Tibial nerve (tissue), 4 donors: ENCODE measurements around the gene SMIM8. TPM values are rescaled to one million over a fixed set of nuclear protein-coding genes. Genes with fewer than 3 reads are reported as not detected.
"Not testable (repeated sequence)": the region's sequence is repeated elsewhere in the genome, so short reads cannot be mapped to it uniquely, and the experiment has no call there.

Experiments
- DNase-seq, 2 donors: peaks; one replicate each; pipeline ENCODE4 v3.0.0-alpha.2; 2019; ENCODE audit warnings: low spot score in 2 of 2
- H3K27ac ChIP-seq, 4 donors: fragments of 200-600 bp; sonication (generic) in 3 of 4; one replicate each; pipeline ENCODE4 v1.5.1; 2017 to 2019; ENCODE audit warnings: mild to moderate bottlenecking in 1 of 4
- H3K27me3 ChIP-seq, 2 donors: fragments of 200-600 bp; sonication (generic) in 1 of 2; one replicate each; pipeline versions ENCODE4 v1.5.1 to v1.6.0; 2017 to 2019
- H3K36me3 ChIP-seq, 3 donors: fragments of 200-600 bp; sonication (generic); one replicate each; pipeline ENCODE4 v1.5.1; 2018 to 2019
- H3K4me1 ChIP-seq, 4 donors: fragments of 200-600 bp; sonication (generic) in 3 of 4; one replicate each; pipeline ENCODE4 v1.5.1; 2017 to 2019
- H3K4me3 ChIP-seq, 4 donors: fragments of 200-600 bp; sonication (generic) in 3 of 4; one replicate each; pipeline ENCODE4 v1.5.1; 2017 to 2019; ENCODE audit warnings: mild to moderate bottlenecking in 1 of 4, moderate library complexity in 1 of 4
- H3K9me3 ChIP-seq, 4 donors: fragments of 200-600 bp; sonication (generic) in 3 of 4; one replicate each; pipeline ENCODE4 v1.5.1; 2017 to 2019
- EP300 ChIP-seq, 2 donors: sonication (generic); formaldehyde crosslinking; IDR thresholded peaks; one replicate each; pipeline ENCODE4 v1.6.1; 2017; ENCODE audit warnings: antibody characterized with exemption in 2 of 2, mild to moderate bottlenecking in 1 of 2
- POLR2A ChIP-seq, 2 donors: fragments of 450-650 bp; IDR thresholded peaks; one replicate each; pipeline ENCODE4 v1.6.1; 2017; ENCODE audit warnings: antibody characterized with exemption in 2 of 2, mild to moderate bottlenecking in 2 of 2, moderate library complexity in 2 of 2
- WGBS, 2 donors: methylation state at CpG; one replicate each; pipeline ENCODE4 v1.1.5; 2018; 5-methylcytosine and 5-hydroxymethylcytosine counted together
- total RNA-seq, 4 donors: library from RNA; depleted of rRNA; stranded (reverse); fragments of >200 nt; gene quantifications; one replicate each; pipeline ENCODE4 v1.1.0, GENCODE V29; 2016
- TF ChIP-seq, protein P1 (sequence below), 5 experiments: fragments of 200-600 bp in 3 of 5; fragments of 450-650 bp in 2 of 5; sonication (generic) in 3 of 5; IDR thresholded peaks; one replicate each; pipeline ENCODE4 v1.5.1; 2016 to 2019; ENCODE audit warnings: antibody characterized with exemption in 5 of 5, mild to moderate bottlenecking in 3 of 5, moderate library complexity in 2 of 5

The SMIM8 gene
- total RNA-seq, 4 donors from 2014 or later: 10.0 to 25.1 (median 11.9) TPM

DNA sequence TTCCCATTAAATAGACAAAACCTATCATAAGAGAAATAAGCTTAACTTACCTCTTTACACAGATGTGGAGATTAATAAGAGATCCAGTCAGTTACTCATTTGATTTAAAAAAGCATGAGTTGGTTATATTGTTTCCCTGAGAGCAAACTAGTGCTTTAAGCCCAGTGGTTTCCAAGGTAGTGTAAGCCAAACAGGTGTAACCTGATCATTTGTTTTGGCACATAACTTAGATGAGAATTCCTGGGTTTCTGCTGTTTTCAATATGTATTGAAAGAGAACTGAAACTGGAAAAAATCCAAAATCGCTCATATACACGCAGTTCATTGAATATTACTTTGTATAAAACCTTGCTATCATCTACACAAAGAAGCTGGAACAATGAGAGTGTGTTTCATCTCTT lies 30.5 kb upstream of the SMIM8 start:
- no peaks in the 10 kb centered on the region for H3K4me1 ChIP-seq
- no peaks in the 10 kb centered on the region for H3K36me3 ChIP-seq
- no peaks in the 10 kb centered on the region for H3K27me3 ChIP-seq
- 52 to 76% methylated on average over 2 of the region's 2 CpGs for WGBS, 2 donors
- no peak overlapping the region for H3K4me3 ChIP-seq
- H3K9me3 ChIP-seq: no peaks in the 10 kb centered on the region
- DNase-seq: no peak
- no peak overlapping the region for H3K27ac ChIP-seq
- no peak for TF ChIP-seq EP300 (IDR thresholded peaks at IDR 0.05)
- TF ChIP-seq POLR2A (IDR thresholded peaks at IDR 0.05): no peak
- TF ChIP-seq, protein P1, sequence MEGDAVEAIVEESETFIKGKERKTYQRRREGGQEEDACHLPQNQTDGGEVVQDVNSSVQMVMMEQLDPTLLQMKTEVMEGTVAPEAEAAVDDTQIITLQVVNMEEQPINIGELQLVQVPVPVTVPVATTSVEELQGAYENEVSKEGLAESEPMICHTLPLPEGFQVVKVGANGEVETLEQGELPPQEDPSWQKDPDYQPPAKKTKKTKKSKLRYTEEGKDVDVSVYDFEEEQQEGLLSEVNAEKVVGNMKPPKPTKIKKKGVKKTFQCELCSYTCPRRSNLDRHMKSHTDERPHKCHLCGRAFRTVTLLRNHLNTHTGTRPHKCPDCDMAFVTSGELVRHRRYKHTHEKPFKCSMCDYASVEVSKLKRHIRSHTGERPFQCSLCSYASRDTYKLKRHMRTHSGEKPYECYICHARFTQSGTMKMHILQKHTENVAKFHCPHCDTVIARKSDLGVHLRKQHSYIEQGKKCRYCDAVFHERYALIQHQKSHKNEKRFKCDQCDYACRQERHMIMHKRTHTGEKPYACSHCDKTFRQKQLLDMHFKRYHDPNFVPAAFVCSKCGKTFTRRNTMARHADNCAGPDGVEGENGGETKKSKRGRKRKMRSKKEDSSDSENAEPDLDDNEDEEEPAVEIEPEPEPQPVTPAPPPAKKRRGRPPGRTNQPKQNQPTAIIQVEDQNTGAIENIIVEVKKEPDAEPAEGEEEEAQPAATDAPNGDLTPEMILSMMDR (IDR thresholded peaks at IDR 0.05): no peak

DNA sequence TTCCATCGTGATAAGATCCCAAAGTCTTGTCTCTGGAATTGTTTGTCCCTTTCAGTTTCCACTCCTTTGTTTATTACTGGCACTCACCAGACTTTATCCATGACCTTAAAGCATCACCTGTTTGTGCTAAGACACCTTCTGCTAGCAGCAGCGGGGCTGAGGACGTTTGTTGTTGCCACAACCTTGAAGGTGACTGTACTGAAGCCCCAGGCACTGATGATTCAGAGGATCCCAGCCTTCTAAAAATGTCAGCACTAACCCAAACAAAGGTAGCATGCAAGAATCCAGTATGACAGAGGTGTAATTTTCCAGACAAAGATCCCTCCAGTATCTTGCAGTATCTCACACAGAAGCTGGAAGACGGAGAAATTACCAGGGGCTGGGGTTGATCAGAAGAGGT lies 28.9 kb upstream of the SMIM8 start:
- no peaks in the 10 kb centered on the region for H3K9me3 ChIP-seq
- DNase-seq: no peak
- H3K27me3 ChIP-seq: no peaks in the 10 kb centered on the region
- H3K27ac ChIP-seq: no peak overlapping the region
- no peaks in the 10 kb centered on the region for H3K36me3 ChIP-seq
- no peak overlapping the region for H3K4me3 ChIP-seq
- H3K4me1 ChIP-seq: no peaks in the 10 kb centered on the region
- TF ChIP-seq, protein P1 (IDR thresholded peaks at IDR 0.05): no peak
- TF ChIP-seq EP300 (IDR thresholded peaks at IDR 0.05): no peak
- TF ChIP-seq POLR2A (IDR thresholded peaks at IDR 0.05): no peak
- WGBS, 2 donors: 88% methylated on average over 4 of the region's 4 CpGs

DNA sequence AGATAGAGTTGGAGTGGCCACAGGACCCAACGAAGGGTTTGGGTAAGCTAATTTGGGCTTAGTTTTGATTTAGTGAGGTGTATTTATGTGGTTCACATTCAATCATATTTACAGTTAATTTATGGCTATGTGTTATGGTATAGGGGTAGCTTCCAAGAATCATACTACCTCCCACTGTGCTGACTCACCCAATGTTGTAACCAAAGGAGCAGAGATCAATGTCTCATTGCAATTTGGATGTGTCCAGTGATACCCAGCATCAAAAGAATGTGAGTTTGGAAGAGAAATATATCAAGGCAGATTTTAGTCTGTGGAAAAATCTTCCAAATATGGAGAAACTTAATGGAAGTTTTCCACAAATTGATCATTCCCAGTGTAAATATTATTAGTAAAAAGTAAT lies 25.3 kb upstream of the SMIM8 start:
- Histone ChIP-seq H3K4me3 (no peak overlapping the region), H3K9me3 (peaks cover 0 to 17% (median 0%) of the 10 kb centered on the region in 4 donors), H3K27ac (no peak overlapping the region), H3K27me3 (no peaks in the 10 kb centered on the region), H3K4me1 (no peaks in the 10 kb centered on the region), H3K36me3 (no peaks in the 10 kb centered on the region)
- 52 to 73% methylated on average over 1 of the region's 1 CpG for WGBS, 2 donors
- TF ChIP-seq, protein P1 (IDR thresholded peaks at IDR 0.05): no peak
- no peak for TF ChIP-seq EP300 (IDR thresholded peaks at IDR 0.05)
- no peak for TF ChIP-seq POLR2A (IDR thresholded peaks at IDR 0.05)
- DNase-seq: no peak

DNA sequence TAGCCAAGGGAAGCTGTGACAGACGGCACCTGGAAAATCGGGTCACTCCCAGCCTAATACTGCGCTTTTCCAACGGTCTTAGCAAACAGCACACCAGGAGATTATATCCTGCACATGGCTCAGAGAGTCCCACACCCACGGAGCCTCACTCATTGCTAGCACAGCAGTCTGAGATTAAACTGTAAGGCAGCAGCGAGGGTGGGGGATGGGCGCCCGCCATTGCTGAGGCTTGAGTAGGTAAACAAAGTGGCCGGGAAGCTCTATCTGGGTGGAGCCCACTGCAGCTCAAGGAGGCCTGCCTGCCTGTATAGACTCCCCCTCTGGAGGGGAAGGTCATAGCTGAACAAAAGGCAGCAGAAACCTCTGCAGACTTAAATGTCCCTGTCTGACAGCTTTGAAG lies 21.1 kb upstream of the SMIM8 start:
- H3K9me3 ChIP-seq: peaks cover 0 to 30% (median 0%) of the 10 kb centered on the region in 4 donors
- WGBS, 2 donors: 87 to 93% methylated on average over 9 of the region's 9 CpGs
- H3K27me3 ChIP-seq, H3K4me1 ChIP-seq, H3K27ac ChIP-seq, H3K4me3 ChIP-seq, H3K36me3 ChIP-seq, DNase-seq: not testable (repeated sequence)

DNA sequence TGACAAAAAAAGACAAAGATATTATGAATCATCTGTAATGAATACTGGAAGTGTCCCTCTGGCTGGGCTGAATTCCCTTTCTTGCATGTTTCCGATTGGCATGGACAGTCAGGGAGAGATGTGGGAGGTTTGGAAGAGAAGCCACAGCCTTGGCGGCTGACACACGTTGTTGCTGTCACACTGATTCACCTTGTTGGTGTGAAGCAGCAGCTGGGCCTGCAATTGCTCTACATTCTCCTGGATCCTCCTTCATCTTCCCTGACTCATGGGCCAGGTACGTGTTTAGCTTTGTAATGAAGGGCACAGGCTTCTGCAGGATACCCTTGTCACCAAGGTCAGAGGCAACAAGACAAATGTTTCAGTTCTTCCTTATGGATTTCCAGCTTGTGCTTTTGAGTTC lies 13.4 kb upstream of the SMIM8 start:
- H3K4me1 ChIP-seq: no peaks in the 10 kb centered on the region
- 79 to 90% methylated on average over 4 of the region's 4 CpGs for WGBS, 2 donors
- H3K36me3 ChIP-seq: no peaks in the 10 kb centered on the region
- TF ChIP-seq POLR2A (IDR thresholded peaks at IDR 0.05) (no peak), EP300 (IDR thresholded peaks at IDR 0.05) (no peak)
- TF ChIP-seq, protein P1 (IDR thresholded peaks at IDR 0.05): no peak
- DNase-seq: no peak
- no peak overlapping the region for H3K4me3 ChIP-seq
- peaks cover 0 to 5% (median 0%) of the 10 kb centered on the region in 4 donors for H3K9me3 ChIP-seq
- no peak overlapping the region for H3K27ac ChIP-seq
- H3K27me3 ChIP-seq: no peaks in the 10 kb centered on the region

DNA sequence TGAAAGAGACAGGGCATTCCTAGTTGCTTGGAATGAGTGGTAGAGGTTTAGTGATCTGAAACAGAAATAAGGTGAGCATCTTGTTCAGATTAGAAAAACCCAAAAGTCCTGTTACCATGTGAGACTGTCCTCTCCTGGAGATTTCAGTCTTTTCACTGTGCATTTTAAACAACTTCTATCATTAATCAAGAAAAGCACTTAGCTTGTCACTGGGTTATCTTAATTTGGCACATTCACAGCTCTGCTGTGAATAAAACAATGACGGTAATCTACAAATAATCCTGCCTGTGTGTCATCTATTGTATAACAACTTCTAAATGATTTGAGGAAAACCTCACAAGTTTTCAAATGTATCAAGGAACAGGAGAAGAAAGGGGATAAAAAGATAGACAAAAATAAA lies 9.5 kb upstream of the SMIM8 start:
- H3K27me3 ChIP-seq: no peaks in the 10 kb centered on the region
- WGBS, 2 donors: 52 to 54% methylated on average over 1 of the region's 1 CpG

More for the DNA sequence above, 9.5 kb upstream of the SMIM8 start:
- DNase-seq: no peak
- Histone ChIP-seq H3K4me3 (no peak overlapping the region), H3K27ac (no peak overlapping the region), H3K36me3 (no peaks in the 10 kb centered on the region), H3K4me1 (no peaks in the 10 kb centered on the region), H3K9me3 (no peaks in the 10 kb centered on the region)
- TF ChIP-seq POLR2A (IDR thresholded peaks at IDR 0.05) (no peak), EP300 (IDR thresholded peaks at IDR 0.05) (no peak)
- TF ChIP-seq, protein P1 (IDR thresholded peaks at IDR 0.05): no peak
